ENCODE results near the gene CSTF1. TPM values are rescaled to one million over a fixed set of nuclear protein-coding genes. Genes with fewer than 3 reads are reported as not detected.
"Not testable (repeated sequence)": the region's sequence is repeated elsewhere in the genome, so short reads cannot be mapped to it uniquely, and the experiment has no call there.

CSTF1 gene
- total RNA-seq, 1 experiment from 2014 or later, result 76.4 TPM

GRCh38 chr20:56363491-56363890 is 29.0 kb upstream of the CSTF1 start:
- DNase-seq (ENCODE audit: low spot score), result no peak
- in situ Hi-C loops (cut with HindIII; ENCODE audit: low sequenced_read_pairs), result no loop called here

DNA sequence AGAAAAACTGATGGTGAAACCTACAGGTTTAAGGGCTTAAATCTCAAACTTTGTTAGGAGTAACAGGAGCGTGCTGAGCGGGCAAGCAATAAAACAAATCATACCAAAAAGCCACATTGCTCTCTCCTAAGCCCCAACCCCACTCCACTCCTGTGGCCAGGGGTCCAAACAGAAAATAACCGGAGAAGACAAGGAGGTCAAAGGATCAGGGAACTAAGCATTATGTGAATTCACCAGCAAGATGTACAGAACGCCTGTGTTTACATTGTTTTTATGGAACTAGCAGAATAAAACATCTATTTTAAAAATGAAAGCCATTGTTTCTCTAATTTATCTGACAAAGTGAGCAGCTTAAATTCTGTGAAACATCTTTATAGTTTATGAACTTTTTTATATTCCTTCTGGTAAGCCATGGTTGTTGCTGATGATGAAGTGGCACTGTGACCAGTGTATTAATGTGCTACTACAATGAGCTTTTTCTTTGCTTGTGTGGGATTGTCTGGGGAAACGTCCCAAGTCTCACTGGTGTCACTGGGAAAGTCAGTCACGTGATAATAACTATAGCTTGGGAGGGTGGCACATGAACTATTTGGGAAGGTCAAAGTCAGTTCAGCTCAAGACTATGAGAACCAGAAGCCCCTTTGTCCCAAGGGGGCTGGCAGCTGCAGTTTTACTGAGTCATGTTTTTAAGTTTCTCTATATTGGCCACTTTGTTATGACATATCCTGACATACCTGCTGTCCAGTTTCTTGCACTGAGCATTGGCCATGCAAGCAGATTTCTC is 23.9 kb upstream of the CSTF1 start:
- in situ Hi-C loops (cut with HindIII; ENCODE audit: low sequenced_read_pairs), result no loop called here
- DNase-seq (ENCODE audit: low spot score), result no peak

DNA sequence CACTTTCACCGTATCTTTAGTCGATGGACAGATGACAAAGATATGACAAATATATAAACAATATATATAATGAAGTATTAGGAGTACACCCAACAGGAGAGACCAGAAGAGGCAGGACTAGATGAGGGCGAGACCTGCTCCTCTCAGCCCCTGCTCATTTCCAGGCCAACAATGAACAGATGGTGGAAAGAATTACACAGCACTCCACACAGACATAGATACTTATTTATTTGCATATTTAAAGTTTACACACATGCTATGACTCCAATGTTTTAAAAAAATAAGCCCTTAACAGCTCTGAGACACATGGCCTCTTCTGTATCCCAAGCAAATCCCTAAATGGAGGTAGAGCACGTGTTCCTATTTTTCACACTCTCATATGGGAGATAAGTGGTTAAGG is 23.3 kb upstream of the CSTF1 start:
- no peak for DNase-seq (ENCODE audit: low spot score)
- in situ Hi-C loops (cut with HindIII; ENCODE audit: low sequenced_read_pairs), result no loop called here

- no peak for DNase-seq (ENCODE audit: low spot score)
- in situ Hi-C loops (cut with HindIII; ENCODE audit: low sequenced_read_pairs), result no loop called here
Measured at GRCh38 chr20:56371977-56372376, 20.5 kb upstream of the CSTF1 start.

GRCh38 chr20:56372850-56373249 is 19.6 kb upstream of the CSTF1 start:
- DNase-seq (ENCODE audit: low spot score), result no peak
- in situ Hi-C loops (cut with HindIII; ENCODE audit: low sequenced_read_pairs), result no loop called here

- no peak for DNase-seq (ENCODE audit: low spot score)
Measured at GRCh38 chr20:56373942-56374341, 18.5 kb upstream of the CSTF1 start.

GRCh38 chr20:56376331-56376730 is 16.1 kb upstream of the CSTF1 start:
- in situ Hi-C loops (cut with HindIII; ENCODE audit: low sequenced_read_pairs), result no loop called here
- DNase-seq (ENCODE audit: low spot score), result no peak

More at GRCh38 chr20:56373942-56374341, 18.5 kb upstream of the CSTF1 start:
- in situ Hi-C loops (cut with HindIII; ENCODE audit: low sequenced_read_pairs), result no loop called here

- in situ Hi-C loops (cut with HindIII; ENCODE audit: low sequenced_read_pairs), result no loop called here
- DNase-seq (ENCODE audit: low spot score), result no peak
Measured at GRCh38 chr20:56378386-56378785, 14.1 kb upstream of the CSTF1 start.

- in situ Hi-C loops (cut with HindIII; ENCODE audit: low sequenced_read_pairs), result no loop called here
- DNase-seq (ENCODE audit: low spot score), result no peak
Measured at GRCh38 chr20:56380375-56380774, 12.1 kb upstream of the CSTF1 start.

GRCh38 chr20:56381501-56381900 is 10.9 kb upstream of the CSTF1 start:
- in situ Hi-C loops (cut with HindIII; ENCODE audit: low sequenced_read_pairs), result no loop called here
- no peak for DNase-seq (ENCODE audit: low spot score)

GRCh38 chr20:56382696-56383095 is 9.7 kb upstream of the CSTF1 start:
- DNase-seq (ENCODE audit: low spot score), result no peak
- in situ Hi-C loops (cut with HindIII; ENCODE audit: low sequenced_read_pairs), result no loop called here

DNA sequence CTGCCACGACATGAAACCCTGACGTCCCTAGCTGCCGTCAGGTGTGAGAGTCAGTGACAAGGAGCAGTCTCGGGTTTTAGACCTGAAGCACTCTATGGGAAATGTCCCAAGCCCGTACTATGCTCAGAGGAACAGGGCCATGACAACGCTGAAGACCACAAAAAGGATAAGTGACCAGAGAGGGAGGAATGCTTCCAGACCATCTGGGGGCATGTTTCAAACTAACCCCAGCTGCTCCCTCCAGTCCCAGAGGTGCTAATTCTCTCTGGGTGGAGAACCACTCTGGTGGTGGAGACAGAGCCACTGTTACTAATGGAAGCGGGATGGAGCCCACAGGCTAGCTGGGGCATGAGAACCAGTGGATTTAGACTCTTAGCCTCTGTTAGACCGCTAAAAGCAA is 9.1 kb upstream of the CSTF1 start:
- in situ Hi-C loops (cut with HindIII; ENCODE audit: low sequenced_read_pairs), result no loop called here
- DNase-seq (ENCODE audit: low spot score), result no peak

DNA sequence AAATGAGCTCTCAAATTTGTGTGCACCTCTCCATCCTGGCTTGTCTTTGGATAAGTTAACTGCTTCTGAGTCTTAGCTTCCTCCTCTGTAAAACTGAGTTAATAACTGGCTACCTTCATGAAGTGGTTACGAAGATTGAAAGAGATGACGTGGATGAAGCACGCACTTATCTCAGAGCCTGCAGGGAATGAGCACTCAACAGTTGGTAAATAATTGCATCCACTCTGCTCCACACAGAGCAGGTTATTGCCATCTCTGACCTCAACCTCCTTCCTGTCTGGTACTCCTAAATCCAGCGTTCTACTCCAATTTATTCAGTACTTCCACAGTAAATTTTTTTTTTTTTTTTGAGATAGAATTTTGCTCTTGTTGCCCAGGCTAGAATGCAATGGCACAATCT is 7.3 kb upstream of the CSTF1 start:
- in situ Hi-C loops (cut with HindIII; ENCODE audit: low sequenced_read_pairs), result no loop called here
- no peak for DNase-seq (ENCODE audit: low spot score)

DNA sequence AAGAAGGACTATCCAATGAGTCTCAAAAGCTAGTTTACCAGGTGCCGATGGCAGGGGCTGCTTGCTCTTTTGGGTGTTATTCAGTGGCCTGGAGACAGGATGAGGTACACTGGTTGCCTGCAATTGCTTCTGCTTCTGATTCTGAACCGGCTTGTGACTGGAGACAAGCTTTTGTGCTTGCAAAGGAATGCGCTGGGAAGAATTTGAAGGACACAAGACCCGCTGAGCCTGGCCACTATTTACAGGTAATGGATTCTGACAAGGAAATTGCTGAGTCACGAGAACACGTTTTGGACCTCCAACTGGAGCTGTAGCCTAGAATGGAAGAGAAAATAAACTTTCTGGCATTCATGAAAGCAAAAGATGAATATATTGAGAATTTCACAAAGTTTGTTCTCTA is 6.2 kb upstream of the CSTF1 start:
- DNase-seq (ENCODE audit: low spot score), result no peak
- in situ Hi-C loops (cut with HindIII; ENCODE audit: low sequenced_read_pairs), result no loop called here

DNA sequence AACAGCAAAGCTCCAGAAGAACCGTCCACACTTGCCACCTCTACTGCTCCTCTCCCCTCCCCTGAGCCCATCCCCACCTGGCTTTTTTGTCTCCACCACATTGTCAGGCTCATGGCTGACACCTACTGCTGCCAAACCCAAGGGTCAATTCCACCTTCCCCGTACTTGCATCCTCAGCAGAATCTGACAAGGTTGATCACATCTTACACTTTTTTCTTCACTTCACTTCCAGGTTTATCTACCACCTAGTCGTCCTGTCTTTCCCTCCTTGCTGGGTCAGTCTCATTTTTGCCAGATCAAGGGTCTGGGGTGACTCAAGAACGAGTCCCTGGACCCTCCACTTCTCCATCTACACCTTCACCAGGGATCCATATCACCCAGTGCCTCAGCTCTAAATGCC is 3.6 kb upstream of the CSTF1 start:
- in situ Hi-C loops (cut with HindIII; ENCODE audit: low sequenced_read_pairs), result no loop called here
- no peak for DNase-seq (ENCODE audit: low spot score)

- in situ Hi-C loops (cut with HindIII; ENCODE audit: low sequenced_read_pairs), result no loop called here
- no peak for DNase-seq (ENCODE audit: low spot score)
Measured at GRCh38 chr20:56389807-56390206, 2.6 kb upstream of the CSTF1 start.

DNA sequence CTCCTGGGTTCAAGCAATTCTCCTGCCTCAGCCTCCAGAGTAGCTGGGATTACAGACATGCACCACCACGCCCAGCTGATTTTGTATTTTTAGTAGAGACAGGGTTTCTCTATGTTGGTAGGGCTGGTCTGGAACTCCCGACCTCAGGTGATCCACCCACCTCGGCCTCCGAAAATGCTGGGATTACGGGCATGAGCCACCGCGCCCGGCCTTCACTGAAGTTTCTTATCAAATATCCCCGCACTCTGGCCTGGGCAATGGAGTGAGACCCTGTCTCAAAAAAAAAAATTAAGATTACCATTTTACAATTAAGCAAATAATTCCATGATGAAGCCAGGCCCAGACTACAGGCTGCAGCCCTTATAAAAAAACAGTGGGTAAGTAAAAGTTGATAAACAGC is 2.0 kb upstream of the CSTF1 start:
- in situ Hi-C loops (cut with HindIII; ENCODE audit: low sequenced_read_pairs); DNase-seq (ENCODE audit: low spot score): not testable (repeated sequence)

- DNase-seq (ENCODE audit: low spot score), result no peak
- in situ Hi-C loops (cut with HindIII; ENCODE audit: low sequenced_read_pairs), result no loop called here
Measured at GRCh38 chr20:56391037-56391436, 1.4 kb upstream of the CSTF1 start.

DNA sequence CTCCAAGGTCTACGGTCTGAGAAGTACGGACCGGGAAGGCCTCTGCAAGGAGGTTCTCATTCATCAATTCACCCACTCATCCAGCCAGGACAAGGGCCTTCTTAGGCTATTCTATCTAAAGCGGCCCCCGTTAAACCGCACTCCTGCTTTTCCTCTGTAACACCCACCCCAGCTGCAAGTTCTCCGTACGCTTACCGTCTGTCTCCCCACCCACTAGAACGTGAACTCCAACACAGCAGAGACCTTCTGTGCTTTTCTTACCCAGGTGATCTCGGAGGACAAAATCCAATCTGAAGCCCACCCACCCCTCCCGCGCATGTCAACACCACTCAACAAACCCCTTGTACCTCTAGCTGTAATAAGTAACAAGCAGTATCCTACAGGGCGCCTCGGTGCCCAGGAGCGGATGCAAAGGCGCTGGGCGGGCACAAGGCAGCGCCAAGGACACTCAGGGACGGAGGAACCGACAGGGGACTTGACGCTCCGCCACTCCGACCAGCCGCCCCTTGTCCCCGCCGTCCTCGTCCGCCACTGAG is 781 bp upstream of the CSTF1 start:
- DNase-seq (ENCODE audit: low spot score), result no peak
- in situ Hi-C loops (cut with HindIII; ENCODE audit: low sequenced_read_pairs), result no loop called here

- in situ Hi-C loops (cut with HindIII; ENCODE audit: low sequenced_read_pairs), result no loop called here
- no peak for DNase-seq (ENCODE audit: low spot score)
Measured at GRCh38 chr20:56392881-56393482, 537 bp downstream of the CSTF1 start.

GRCh38 chr20:56393653-56394052 is 1.2 kb downstream of the CSTF1 start:
- in situ Hi-C loops (cut with HindIII; ENCODE audit: low sequenced_read_pairs), result no loop called here

More at GRCh38 chr20:56393653-56394052, 1.2 kb downstream of the CSTF1 start:
- no peak for DNase-seq (ENCODE audit: low spot score)

Measured in G401 (cell line).